GM12878 (cell line): ENCODE results near the gene SPAG16. TPM values are rescaled to one million over a fixed set of nuclear protein-coding genes. Genes with fewer than 3 reads are reported as not detected.

Source experiments
- BMI1 ChIP-seq: fragments of 450-650 bp; IDR thresholded peaks from 2 replicates; pipeline ENCODE4 v1.6.1; 2016; ENCODE audit warnings: mild to moderate bottlenecking, moderate library complexity, borderline replicate concordance
- HDAC6 ChIP-seq: fragments of 200-600 bp; sonication (generic); IDR thresholded peaks from one replicate; pipeline ENCODE4 v1.8.0; 2017; ENCODE audit warnings: antibody characterized with exemption; ENCODE audit not compliant: unreplicated experiment
- MEF2A ChIP-seq: IDR thresholded peaks from 2 replicates; pipeline ENCODE4 v1.6.1; 2011; ENCODE audit warnings: low read depth, mild to moderate bottlenecking, low read length, moderate library complexity; ENCODE audit not compliant: insufficient read depth
- MEF2B ChIP-seq: fragments of 450-650 bp; IDR thresholded peaks from 2 replicates; pipeline ENCODE4 v1.6.1; 2018; ENCODE audit warnings: mild to moderate bottlenecking, moderate library complexity; ENCODE audit not compliant: partially characterized antibody, poor library complexity, severe bottlenecking
- MTA3 ChIP-seq: IDR thresholded peaks from 2 replicates; pipeline ENCODE4 v1.6.1; 2012; ENCODE audit warnings: low read length, inconsistent platforms, borderline replicate concordance
- SMARCA5 ChIP-seq: fragments of 450-650 bp; IDR thresholded peaks from 2 replicates; pipeline ENCODE4 v1.6.1; 2017; ENCODE audit warnings: mild to moderate bottlenecking
- SMC3 ChIP-seq: IDR thresholded peaks from 2 replicates; pipeline ENCODE4 v1.6.1; 2011; ENCODE audit warnings: low read length, improper control_type of control experiment, borderline replicate concordance
- TARDBP ChIP-seq: IDR thresholded peaks from 2 replicates; pipeline ENCODE4 v1.6.1; 2016; ENCODE audit warnings: borderline replicate concordance
- polyA plus RNA-seq, 11 experiments: library from polyadenylated mRNA; depleted of rRNA in 4 of 11; unstranded in 6 of 11; stranded (reverse) in 5 of 11; fragments of >200 nt; fragmentation: Nextera tagmentation in 4 of 11; fragmentation: Illumina TruSeq in 1 of 11; extraction: Ambion mirVana in 4 of 11; extraction: Trizol in 1 of 11; gene quantifications; 1 replicate in 1 of 11; 2 replicates in 10 of 11; pipeline versions ENCODE4 v1.2.1 to v1.2.3, GENCODE V29; 2011 to 2016; ENCODE audit warnings: inconsistent platforms in 2 of 11, missing spikeins in 2 of 11, low read depth in 1 of 11
- total RNA-seq, 4 experiments: library from RNA; depleted of rRNA in 3 of 4; stranded (reverse); fragments of >200 nt in 3 of 4; fragmentation: Illumina TruSeq in 1 of 4; extraction: Trizol in 1 of 4; gene quantifications; 2 replicates each; pipeline versions ENCODE4 v1.2.1 to v1.2.3, GENCODE V29; 2013 to 2021
- TF ChIP-seq, protein P1 (sequence below): IDR thresholded peaks from 2 replicates; pipeline ENCODE4 v1.6.1; 2012; ENCODE audit warnings: improper control_type of control experiment, low read depth, low read length; ENCODE audit not compliant: insufficient replicate concordance
- TF ChIP-seq, protein P2 (sequence below): IDR thresholded peaks from 2 replicates; pipeline ENCODE4 v1.6.1; 2012; ENCODE audit warnings: low read depth, low read length, improper control_type of control experiment

Gene SPAG16
- total and polyA plus RNA-seq, 10 of the 15 experiments (the other 5 are each of a cell fraction or from before 2014, with no cell fraction given), result 6.0 to 25.0 (median 15.2) TPM

DNA sequence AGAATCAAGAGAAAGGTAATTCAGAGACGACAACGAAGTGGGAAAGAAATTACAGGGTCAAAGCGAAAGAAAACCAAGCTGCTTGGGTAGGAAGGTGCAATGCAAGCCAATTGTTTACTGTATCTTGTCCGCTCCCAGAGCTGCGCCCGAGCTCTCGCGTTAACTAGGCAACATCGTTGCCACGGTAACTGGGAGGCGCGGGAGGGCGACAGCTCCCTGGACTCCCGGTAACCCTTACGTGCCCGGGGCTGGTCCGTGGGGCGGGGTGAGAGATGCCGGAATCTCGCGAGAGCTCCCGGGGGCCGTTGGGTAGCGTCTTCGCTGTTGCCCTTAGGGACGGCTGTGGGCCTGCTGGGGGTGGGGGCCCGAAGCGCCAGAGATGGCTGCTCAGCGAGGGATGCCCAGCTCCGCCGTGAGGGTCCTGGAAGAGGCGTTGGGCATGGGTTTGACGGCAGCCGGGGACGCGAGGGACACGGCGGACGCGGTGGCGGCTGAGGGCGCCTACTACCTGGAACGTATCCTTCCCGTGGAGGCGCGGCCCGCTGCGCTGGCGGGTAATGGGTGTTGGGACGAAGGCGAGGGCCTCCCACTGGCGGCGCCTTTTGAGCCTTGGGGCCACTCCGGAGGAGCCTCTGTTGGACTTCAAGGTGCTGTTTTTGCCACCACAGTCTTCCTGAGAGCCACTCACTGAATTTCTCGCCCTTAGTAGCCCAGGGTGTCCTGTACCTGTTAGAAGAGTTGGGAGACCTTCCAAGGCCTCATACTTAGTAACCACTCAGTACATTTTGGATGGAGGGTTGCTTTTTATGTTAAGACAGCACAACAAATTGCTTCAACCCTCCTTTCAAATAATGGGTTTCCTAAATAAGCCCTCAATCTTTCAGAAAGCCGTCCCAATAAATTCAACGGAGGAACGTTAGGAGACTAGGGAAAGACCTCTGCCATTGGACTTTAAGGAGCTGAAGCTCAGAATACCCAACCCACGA is at the start of gene SPAG16 (continued):
- TF ChIP-seq SMARCA5 (0 out of 2 replicates have a peak, but pooled peaks have one; percentile 40), MEF2A (peak; percentile 46; the same call in 1 of the 2 replicates), BMI1 (peak; percentile 99), MEF2B (peak; percentile 75), TARDBP (no peak), SMC3 (no peak), HDAC6 (no peak), MTA3 (no peak)
- TF ChIP-seq, protein P1, sequence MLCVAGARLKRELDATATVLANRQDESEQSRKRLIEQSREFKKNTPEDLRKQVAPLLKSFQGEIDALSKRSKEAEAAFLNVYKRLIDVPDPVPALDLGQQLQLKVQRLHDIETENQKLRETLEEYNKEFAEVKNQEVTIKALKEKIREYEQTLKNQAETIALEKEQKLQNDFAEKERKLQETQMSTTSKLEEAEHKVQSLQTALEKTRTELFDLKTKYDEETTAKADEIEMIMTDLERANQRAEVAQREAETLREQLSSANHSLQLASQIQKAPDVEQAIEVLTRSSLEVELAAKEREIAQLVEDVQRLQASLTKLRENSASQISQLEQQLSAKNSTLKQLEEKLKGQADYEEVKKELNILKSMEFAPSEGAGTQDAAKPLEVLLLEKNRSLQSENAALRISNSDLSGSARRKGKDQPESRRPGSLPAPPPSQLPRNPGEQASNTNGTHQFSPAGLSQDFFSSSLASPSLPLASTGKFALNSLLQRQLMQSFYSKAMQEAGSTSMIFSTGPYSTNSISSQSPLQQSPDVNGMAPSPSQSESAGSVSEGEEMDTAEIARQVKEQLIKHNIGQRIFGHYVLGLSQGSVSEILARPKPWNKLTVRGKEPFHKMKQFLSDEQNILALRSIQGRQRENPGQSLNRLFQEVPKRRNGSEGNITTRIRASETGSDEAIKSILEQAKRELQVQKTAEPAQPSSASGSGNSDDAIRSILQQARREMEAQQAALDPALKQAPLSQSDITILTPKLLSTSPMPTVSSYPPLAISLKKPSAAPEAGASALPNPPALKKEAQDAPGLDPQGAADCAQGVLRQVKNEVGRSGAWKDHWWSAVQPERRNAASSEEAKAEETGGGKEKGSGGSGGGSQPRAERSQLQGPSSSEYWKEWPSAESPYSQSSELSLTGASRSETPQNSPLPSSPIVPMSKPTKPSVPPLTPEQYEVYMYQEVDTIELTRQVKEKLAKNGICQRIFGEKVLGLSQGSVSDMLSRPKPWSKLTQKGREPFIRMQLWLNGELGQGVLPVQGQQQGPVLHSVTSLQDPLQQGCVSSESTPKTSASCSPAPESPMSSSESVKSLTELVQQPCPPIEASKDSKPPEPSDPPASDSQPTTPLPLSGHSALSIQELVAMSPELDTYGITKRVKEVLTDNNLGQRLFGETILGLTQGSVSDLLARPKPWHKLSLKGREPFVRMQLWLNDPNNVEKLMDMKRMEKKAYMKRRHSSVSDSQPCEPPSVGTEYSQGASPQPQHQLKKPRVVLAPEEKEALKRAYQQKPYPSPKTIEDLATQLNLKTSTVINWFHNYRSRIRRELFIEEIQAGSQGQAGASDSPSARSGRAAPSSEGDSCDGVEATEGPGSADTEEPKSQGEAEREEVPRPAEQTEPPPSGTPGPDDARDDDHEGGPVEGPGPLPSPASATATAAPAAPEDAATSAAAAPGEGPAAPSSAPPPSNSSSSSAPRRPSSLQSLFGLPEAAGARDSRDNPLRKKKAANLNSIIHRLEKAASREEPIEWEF, result no peak
- TF ChIP-seq, protein P2, sequence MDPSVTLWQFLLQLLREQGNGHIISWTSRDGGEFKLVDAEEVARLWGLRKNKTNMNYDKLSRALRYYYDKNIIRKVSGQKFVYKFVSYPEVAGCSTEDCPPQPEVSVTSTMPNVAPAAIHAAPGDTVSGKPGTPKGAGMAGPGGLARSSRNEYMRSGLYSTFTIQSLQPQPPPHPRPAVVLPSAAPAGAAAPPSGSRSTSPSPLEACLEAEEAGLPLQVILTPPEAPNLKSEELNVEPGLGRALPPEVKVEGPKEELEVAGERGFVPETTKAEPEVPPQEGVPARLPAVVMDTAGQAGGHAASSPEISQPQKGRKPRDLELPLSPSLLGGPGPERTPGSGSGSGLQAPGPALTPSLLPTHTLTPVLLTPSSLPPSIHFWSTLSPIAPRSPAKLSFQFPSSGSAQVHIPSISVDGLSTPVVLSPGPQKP, result no peak
